Erythroblast (primary cell): Measurements from ENCODE around the gene STMP1.

Experiments used
- GATA1 ChIP-seq: IDR thresholded peaks from 2 replicates; pipeline ENCODE4 v1.6.1; 2011; ENCODE audit warnings: low read depth, mild to moderate bottlenecking, control low read depth, low read length, moderate library complexity
- POLR2A ChIP-seq: IDR thresholded peaks from 2 replicates; pipeline ENCODE4 v1.6.1; 2011; ENCODE audit warnings: mild to moderate bottlenecking, low read length

GRCh38 chr7:135653340-135654080, 8.8 kb upstream of the STMP1 start:
- TF ChIP-seq POLR2A: no peak
- no peak for TF ChIP-seq GATA1
